Ishikawa (cell line): Measurements from ENCODE around the gene ANP32A.

Experiments
- CEBPB ChIP-seq: IDR thresholded peaks from 2 replicates; pipeline ENCODE4 v1.6.1; 2012
- EP300 ChIP-seq: IDR thresholded peaks from 2 replicates; pipeline ENCODE4 v1.6.1; 2012; ENCODE audit warnings: borderline replicate concordance
- FOXM1 ChIP-seq: IDR thresholded peaks from 2 replicates; pipeline ENCODE4 v1.6.1; 2012; ENCODE audit warnings: low read depth, borderline replicate concordance
- RAD21 ChIP-seq: IDR thresholded peaks from 2 replicates; pipeline ENCODE4 v1.6.1; 2012; ENCODE audit warnings: low read depth
- TAF1 ChIP-seq: IDR thresholded peaks from 2 replicates; pipeline ENCODE4 v1.6.1; 2012; ENCODE audit warnings: low read depth, mild to moderate bottlenecking
- TF ChIP-seq, protein P1 (sequence below): IDR thresholded peaks from 2 replicates; pipeline ENCODE4 v1.6.1; 2012

DNA sequence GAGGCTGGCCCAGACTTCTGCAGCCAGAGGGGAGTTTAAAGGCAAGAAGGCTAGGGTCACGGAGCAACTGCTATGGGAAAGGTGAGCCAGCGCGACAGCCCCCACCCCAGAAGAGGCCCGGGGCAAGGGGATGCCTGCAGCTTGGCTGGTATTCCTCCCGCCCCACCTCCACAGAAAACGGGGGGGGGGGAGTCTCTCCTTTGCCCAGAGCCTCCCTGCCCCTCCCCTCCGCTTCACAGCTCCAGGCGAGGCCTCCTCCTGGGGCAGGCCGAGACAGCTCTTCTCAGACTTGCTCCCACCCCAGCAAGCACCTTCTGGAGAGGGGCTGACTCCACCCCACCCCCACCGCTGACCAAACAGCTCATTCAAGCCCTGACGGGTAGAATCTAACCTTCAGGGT, 13.4 kb downstream of the ANP32A start:
- TF ChIP-seq, protein P1, sequence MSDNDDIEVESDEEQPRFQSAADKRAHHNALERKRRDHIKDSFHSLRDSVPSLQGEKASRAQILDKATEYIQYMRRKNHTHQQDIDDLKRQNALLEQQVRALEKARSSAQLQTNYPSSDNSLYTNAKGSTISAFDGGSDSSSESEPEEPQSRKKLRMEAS = no peak
- TF ChIP-seq FOXM1 = no peak
- no peak for TF ChIP-seq CEBPB
- no peak for TF ChIP-seq RAD21
- TF ChIP-seq TAF1 = no peak
- TF ChIP-seq EP300 = no peak
